ENCODE data around the gene CMIP.

GRCh38 chr16:81654346-81654745 is 209.7 kb downstream of the CMIP start:
- TF ChIP-seq SIN3A (IDR thresholded peaks at IDR 0.05; ENCODE audit: low read depth, low read length) (no peak), CTCF (IDR thresholded peaks at IDR 0.05 in 2 of 3, conservative IDR thresholded peaks at IDR 0.05 in 1 of 3; ENCODE audit: control insufficient read depth in 2 of 3, extremely low read depth in 1 of 3, insufficient read depth in 1 of 3, low read depth in 3 of 3, low read length in 3 of 3) (no peak)

Measured in GM12878 (cell line).